Liver (tissue), 9 donors: Measurements from ENCODE around the gene ZNF217. TPM values are rescaled to one million over a fixed set of nuclear protein-coding genes. Genes with fewer than 3 reads are reported as not detected.
"Not testable (repeated sequence)": the region's sequence is repeated elsewhere in the genome, so short reads cannot be mapped to it uniquely, and the experiment has no call there.

Source experiments
- DNase-seq: peaks from one replicate; pipeline ENCODE4 v3.0.0-alpha.2; 2017; ENCODE audit warnings: low spot score
- H3K27ac ChIP-seq, 2 donors: one replicate each; pipeline ENCODE4 v1.7.0; 2013; ENCODE audit warnings: inconsistent platforms in 2 of 2, low read length in 2 of 2, control low read depth in 1 of 2, low read depth in 1 of 2, mild to moderate bottlenecking in 1 of 2
- H3K27me3 ChIP-seq, 4 donors: one replicate each; pipeline versions ENCODE4 v1.6.1 to v1.7.0; 2013; ENCODE audit warnings: low read length in 3 of 4, inconsistent platforms in 1 of 4, mild to moderate bottlenecking in 1 of 4, moderate library complexity in 1 of 4; ENCODE audit not compliant: control insufficient read depth in 4 of 4, insufficient read depth in 4 of 4
- H3K36me3 ChIP-seq, 4 donors: one replicate each; pipeline versions ENCODE4 v1.6.1 to v1.7.0; 2013; ENCODE audit warnings: low read length in 3 of 4, mild to moderate bottlenecking in 3 of 4, low read depth in 1 of 4, moderate library complexity in 1 of 4; ENCODE audit not compliant: control insufficient read depth in 4 of 4, insufficient read depth in 3 of 4
- H3K4me1 ChIP-seq, 4 donors: one replicate each; pipeline versions ENCODE4 v1.6.1 to v1.7.0; 2013; ENCODE audit warnings: low read length in 3 of 4, mild to moderate bottlenecking in 3 of 4, moderate library complexity in 1 of 4; ENCODE audit not compliant: control insufficient read depth in 4 of 4, insufficient read depth in 4 of 4
- H3K4me3 ChIP-seq, 3 donors: one replicate each; pipeline versions ENCODE4 v1.6.1 to v1.7.0; 2013; ENCODE audit warnings: low read length in 3 of 3, control low read depth in 1 of 3, low read depth in 1 of 3, mild to moderate bottlenecking in 1 of 3
- H3K9ac ChIP-seq, 2 donors: one replicate each; pipeline ENCODE4 v1.7.0; 2013; ENCODE audit warnings: low read length in 2 of 2, mild to moderate bottlenecking in 2 of 2, moderate library complexity in 2 of 2, control low read depth in 1 of 2, low read depth in 1 of 2
- H3K9me3 ChIP-seq, 4 donors: one replicate each; pipeline versions ENCODE4 v1.6.1 to v1.7.0; 2013; ENCODE audit warnings: low read length in 3 of 4; ENCODE audit not compliant: control insufficient read depth in 4 of 4
- ATF3 ChIP-seq: IDR thresholded peaks from 2 replicates; pipeline ENCODE4 v1.6.1; 2016; ENCODE audit warnings: antibody characterized with exemption
- CTCF ChIP-seq: fragments of 150-350 bp; IDR thresholded peaks from 2 replicates; pipeline ENCODE4 v1.5.1; 2017; ENCODE audit warnings: improper control_type of control experiment, low read depth, low read length; ENCODE audit not compliant: missing input control
- FOXA2 ChIP-seq: IDR thresholded peaks from 2 replicates; pipeline ENCODE4 v1.6.1; 2016; ENCODE audit warnings: antibody characterized with exemption
- GABPA ChIP-seq, 2 donors: IDR thresholded peaks in 1 of 2; conservative IDR thresholded peaks in 1 of 2; 2 replicates each; pipeline ENCODE4 v1.6.1; 2016; ENCODE audit warnings: antibody characterized with exemption in 2 of 2, mild to moderate bottlenecking in 1 of 2, moderate library complexity in 1 of 2
- JUND ChIP-seq, 2 donors: IDR thresholded peaks; 2 replicates each; pipeline ENCODE4 v1.6.1; 2016; ENCODE audit warnings: antibody characterized with exemption in 2 of 2
- YY1 ChIP-seq: IDR thresholded peaks from 2 replicates; pipeline ENCODE4 v1.6.1; 2016; ENCODE audit warnings: antibody characterized with exemption, mild to moderate bottlenecking
- WGBS: extraction: QIAGEN DNeasy Blood & Tissue Kit; methylation state at CpG from one replicate; pipeline ENCODE4 v1.1.7; 2013; 5-methylcytosine and 5-hydroxymethylcytosine counted together
- polyA plus RNA-seq, 2 donors: library from polyadenylated mRNA; stranded (reverse) in 1 of 2; unstranded in 1 of 2; fragments of 200-250 nt in 1 of 2; fragments of >200 nt in 1 of 2; fragmentation: Nextera tagmentation in 1 of 2; extraction: Ambion mirVana in 1 of 2; gene quantifications; one replicate each; pipeline versions ENCODE4 v1.2.1 to v1.2.3, GENCODE V29; 2013 to 2015
- total RNA-seq, 2 donors: library from RNA; depleted of rRNA; stranded (reverse); fragments of >200 nt; gene quantifications; one replicate each; pipeline ENCODE4 v1.2.3, GENCODE V29; 2014
- donor health status: healthy.
- donor health status: healthy.
- donor health status: healthy.
- donor health status: healthy.
- donor health status: healthy.

The ZNF217 gene
- total and polyA plus RNA-seq, 4 donors: 4.2 to 16.3 (median 11.2) TPM

- H3K36me3 ChIP-seq, H3K9ac ChIP-seq, H3K27ac ChIP-seq, H3K27me3 ChIP-seq, DNase-seq, H3K4me3 ChIP-seq, H3K9me3 ChIP-seq: not testable (repeated sequence)
- H3K4me1 ChIP-seq: peaks cover 6 to 21% (median 7%) of the 10 kb centered on the region in 4 donors
- 93% methylated on average over 1 of the region's 1 CpG for WGBS
These were observed 6.4 kb downstream of the ZNF217 start for GRCh38 chr20:53587157-53587703.

GRCh38 chr20:53586640-53587039, 7.0 kb downstream of the ZNF217 start:
- Histone ChIP-seq H3K9me3 (no peaks in the 10 kb centered on the region), H3K27me3 (no peaks in the 10 kb centered on the region), H3K36me3 (peaks cover 5 to 11% (median 10%) of the 10 kb centered on the region in 4 donors), H3K4me3 (no peak overlapping the region), H3K27ac (peak overlapping the region in 1 of 2 donors; percentile 18), H3K9ac (no peak overlapping the region), H3K4me1 (peaks cover 6 to 18% (median 11%) of the 10 kb centered on the region in 4 donors)
- no peak for DNase-seq
- TF ChIP-seq ATF3 (no peak), GABPA (IDR thresholded peaks at IDR 0.05 in 1 of 2, conservative IDR thresholded peaks at IDR 0.05 in 1 of 2) (no peak), JUND (IDR thresholded peaks at IDR 0.05) (no peak), YY1 (no peak), CTCF (no peak), FOXA2 (no peak)
- 57% methylated on average over 6 of the region's 6 CpGs for WGBS

GRCh38 chr20:53585910-53586309, 7.7 kb downstream of the ZNF217 start:
- H3K4me1 ChIP-seq: peaks cover 6 to 18% (median 15%) of the 10 kb centered on the region in 4 donors
- not testable (repeated sequence) for H3K27me3 ChIP-seq, H3K9me3 ChIP-seq, DNase-seq, H3K4me3 ChIP-seq, H3K9ac ChIP-seq, H3K27ac ChIP-seq
- WGBS: 81% methylated on average over 5 of the region's 5 CpGs
- peaks cover 10 to 16% (median 12%) of the 10 kb centered on the region in 4 donors for H3K36me3 ChIP-seq

- H3K9me3 ChIP-seq, DNase-seq, H3K4me3 ChIP-seq, H3K9ac ChIP-seq, H3K27ac ChIP-seq, H3K27me3 ChIP-seq: not testable (repeated sequence)
- WGBS: 88% methylated on average over 6 of the region's 6 CpGs
- Histone ChIP-seq H3K36me3 (peaks cover 10 to 18% (median 12%) of the 10 kb centered on the region in 4 donors), H3K4me1 (peaks cover 6 to 25% (median 18%) of the 10 kb centered on the region in 4 donors)
These were observed 8.6 kb downstream of the ZNF217 start for GRCh38 chr20:53585004-53585569.

- 61% methylated on average over 3 of the region's 3 CpGs for WGBS
- peaks cover 10 to 31% (median 20%) of the 10 kb centered on the region in 4 donors for H3K4me1 ChIP-seq
- DNase-seq, H3K9ac ChIP-seq, H3K9me3 ChIP-seq, H3K27ac ChIP-seq, H3K4me3 ChIP-seq, H3K27me3 ChIP-seq: not testable (repeated sequence)
- peaks cover 10 to 18% (median 12%) of the 10 kb centered on the region in 4 donors for H3K36me3 ChIP-seq
These were observed 9.1 kb downstream of the ZNF217 start for GRCh38 chr20:53584550-53584913.

- DNase-seq, H3K4me3 ChIP-seq, H3K27me3 ChIP-seq, H3K9me3 ChIP-seq, H3K9ac ChIP-seq: not testable (repeated sequence)
- H3K27ac ChIP-seq: peak overlapping the region in 1 of 2 donors; percentile 17
- peaks cover 10 to 18% (median 12%) of the 10 kb centered on the region in 4 donors for H3K36me3 ChIP-seq
- 45% methylated on average over 3 of the region's 3 CpGs for WGBS
- peaks cover 10 to 37% (median 25%) of the 10 kb centered on the region in 4 donors for H3K4me1 ChIP-seq
These were observed 9.7 kb downstream of the ZNF217 start for GRCh38 chr20:53583660-53584549.
